ENCODE data around the gene YBX1.

Gene YBX1

DNA sequence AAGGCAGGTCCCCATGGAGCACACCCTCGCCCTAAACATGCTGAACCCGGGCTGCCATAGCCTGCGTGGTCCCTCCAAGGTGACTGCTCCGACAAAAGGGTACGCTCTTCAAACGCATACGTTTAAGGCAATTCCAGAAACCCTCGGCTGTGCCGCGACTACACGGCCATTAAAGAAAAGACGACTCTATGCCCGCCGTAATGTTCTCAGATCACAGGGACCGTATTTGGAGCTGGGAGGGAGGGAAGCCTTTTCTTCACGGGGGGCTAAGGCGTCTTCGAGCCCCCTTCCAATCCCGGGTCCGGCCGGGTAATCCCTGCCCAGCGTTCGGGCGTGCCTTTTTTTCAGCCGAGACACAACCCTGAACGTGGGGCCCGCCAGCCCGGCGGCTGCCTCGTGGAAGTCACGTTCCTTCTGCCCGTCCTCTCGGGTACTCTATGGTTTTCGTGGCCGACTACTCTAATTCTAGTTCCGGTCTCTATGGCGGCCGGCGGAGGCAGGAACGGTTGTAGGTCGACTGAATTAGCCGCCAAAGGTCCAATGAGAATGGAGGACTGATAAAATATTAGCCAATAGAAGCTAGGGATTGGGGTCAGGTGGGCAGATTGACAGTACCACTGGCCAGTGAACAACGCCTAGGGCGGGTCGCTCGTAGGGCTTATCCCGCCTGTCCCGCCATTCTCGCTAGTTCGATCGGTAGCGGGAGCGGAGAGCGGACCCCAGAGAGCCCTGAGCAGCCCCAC lies at the start of gene YBX1:
Gene YBX1, plus strand, starts transcription at position 678 of the 743 bp plus-strand sequence. CDS start 148 bp downstream, outside the sequence.
- Mint-ChIP-seq H3K4me3 (peak within 1 kb of the TSS; percentile 89 to 99), H3K27me3 (no peaks in the 10 kb centered on the region), H3K27ac (peak within 1 kb of the TSS; percentile 99), H3K9me3 (no peaks in the 10 kb centered on the region), H3K36me3 (peaks cover 31 to 53% of the 10 kb centered on the region in 2 donors), H3K4me1 (peaks cover 26 to 59% of the 10 kb centered on the region in 2 donors)
- DNase-seq: peak; percentile 97
- ATAC-seq (replicated peaks): peak; percentile 92

DNA sequence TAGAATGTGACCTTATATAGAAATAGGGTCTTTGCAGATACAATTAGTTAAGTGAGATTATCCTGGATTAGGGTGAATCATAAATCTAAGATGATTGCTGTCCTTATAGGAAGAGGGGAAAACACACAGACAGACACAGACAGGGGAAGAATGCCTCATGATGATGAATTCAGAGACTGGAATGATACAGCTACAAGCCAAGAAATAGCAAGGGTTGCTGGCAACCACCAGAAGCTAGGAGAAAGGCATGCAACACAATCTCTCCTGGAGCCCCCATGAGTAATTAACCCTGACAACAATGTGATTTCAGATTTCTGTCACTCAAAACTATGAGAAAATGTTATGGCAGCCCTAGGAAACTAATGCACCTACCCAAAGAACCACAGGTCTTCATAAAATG lies 43.1 kb upstream of the YBX1 start:
- no peaks in the 10 kb centered on the region for H3K9me3 Mint-ChIP-seq
- ATAC-seq (replicated peaks) (no peak), DNase-seq (no peak)
- H3K4me3 Mint-ChIP-seq: no peak overlapping the region
- H3K4me1 Mint-ChIP-seq: no peaks in the 10 kb centered on the region
- H3K36me3 Mint-ChIP-seq: no peaks in the 10 kb centered on the region
- no peaks in the 10 kb centered on the region for H3K27me3 Mint-ChIP-seq
- no peak overlapping the region for H3K27ac Mint-ChIP-seq

DNA sequence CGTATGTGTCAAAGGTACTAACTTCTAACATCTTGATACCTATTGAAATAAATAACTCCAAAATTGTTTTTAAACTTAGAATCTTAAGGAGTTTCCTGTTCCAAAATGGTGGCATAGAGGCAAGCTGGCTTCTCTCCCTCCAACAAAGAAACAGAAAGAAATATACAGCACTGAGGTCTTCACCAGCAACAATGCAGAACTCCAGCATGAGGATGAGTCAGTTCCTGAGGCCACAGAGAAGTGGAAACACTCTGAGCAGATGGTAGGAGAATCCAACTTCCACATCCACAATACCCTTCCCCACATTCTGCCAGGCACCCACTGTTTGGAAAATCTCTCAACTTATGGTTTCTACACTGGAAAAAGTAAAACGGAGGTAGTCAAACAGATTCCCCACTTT lies 36.2 kb upstream of the YBX1 start:
- Mint-ChIP-seq H3K9me3 (peaks cover 8 to 12% of the 10 kb centered on the region in 2 donors), H3K27me3 (peaks cover 4 to 17% of the 10 kb centered on the region in 2 donors), H3K4me1 (no peaks in the 10 kb centered on the region)

DNA sequence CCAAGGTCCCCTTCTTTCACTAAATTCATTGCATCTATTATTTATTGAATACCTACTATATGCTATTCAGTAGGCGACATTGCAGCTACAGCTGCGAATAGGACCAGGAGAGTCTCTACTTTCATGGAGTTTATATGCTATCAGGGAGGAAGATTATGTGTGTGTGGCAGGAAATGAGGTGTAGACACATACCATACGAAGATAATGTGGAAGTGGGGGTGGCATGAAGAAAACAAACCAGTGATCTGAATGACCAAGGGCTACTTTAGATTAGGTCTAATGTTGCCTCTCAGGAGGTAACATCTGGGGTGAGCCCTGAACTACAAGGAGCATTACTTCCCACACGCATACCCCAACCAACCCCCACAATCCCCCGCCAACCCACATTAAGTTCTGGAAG lies 25.0 kb upstream of the YBX1 start:
- Mint-ChIP-seq H3K36me3 (peaks cover 13 to 23% of the 10 kb centered on the region in 2 donors), H3K27me3 (no peaks in the 10 kb centered on the region), H3K4me3 (peak overlapping the region; percentile 98 to 99), H3K9me3 (no peaks in the 10 kb centered on the region), H3K27ac (peak overlapping the region; percentile 81), H3K4me1 (peaks cover 22 to 38% of the 10 kb centered on the region in 2 donors)
- ATAC-seq (replicated peaks) (no peak), DNase-seq (no peak)

More for the DNA sequence above, 36.2 kb upstream of the YBX1 start:
- ATAC-seq (replicated peaks): no peak
- DNase-seq: no peak
- no peak overlapping the region for H3K4me3 Mint-ChIP-seq
- peaks cover 20 to 22% of the 10 kb centered on the region in 2 donors for H3K36me3 Mint-ChIP-seq
- H3K27ac Mint-ChIP-seq: no peak overlapping the region

DNA sequence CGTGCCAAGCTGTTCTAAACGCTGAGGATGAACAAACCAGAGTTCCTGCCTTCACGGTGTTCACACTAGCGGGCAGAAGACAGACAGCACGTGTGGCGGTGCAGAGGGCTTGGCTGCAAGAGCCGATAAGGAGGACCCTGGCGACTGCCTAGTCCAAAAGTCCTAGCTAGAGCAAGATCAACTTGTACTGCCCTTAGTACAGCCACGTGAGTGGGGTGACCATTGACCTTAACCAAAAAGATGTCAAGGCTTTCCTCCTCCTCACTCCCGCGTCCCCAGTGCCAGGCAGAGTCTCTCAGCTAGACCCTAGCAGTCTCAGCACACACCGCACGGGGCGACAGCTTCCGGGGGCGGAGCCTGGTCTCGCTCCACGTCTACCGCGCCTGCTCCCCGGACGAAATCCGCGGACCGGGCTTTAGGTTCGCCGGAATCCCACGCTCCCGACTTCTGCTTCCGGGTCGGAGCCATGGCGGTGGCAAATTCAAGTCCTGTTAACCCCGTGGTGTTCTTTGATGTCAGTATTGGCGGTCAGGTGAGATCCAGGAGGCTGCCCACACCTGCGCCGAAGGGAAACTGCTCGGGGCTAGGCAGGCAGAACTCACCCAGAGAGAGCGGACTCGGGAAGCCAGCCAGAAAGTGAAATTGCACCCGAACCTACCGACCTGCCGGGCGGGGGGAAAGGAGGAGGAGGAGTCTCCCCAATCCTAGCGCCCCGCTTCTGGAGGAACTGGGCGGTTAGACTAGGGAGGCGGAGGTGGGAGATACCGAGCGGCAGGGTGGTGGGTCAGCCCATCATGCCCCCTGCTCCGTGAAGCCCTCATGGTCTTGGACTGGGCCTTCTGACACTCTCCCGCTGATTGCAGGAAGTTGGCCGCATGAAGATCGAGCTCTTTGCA lies 24.0 kb upstream of the YBX1 start, which contains the start of gene PPIH:
Gene PPIH, plus strand, starts transcription at position 443 of the 896 bp plus-strand sequence. Its CDS starts 24 bp downstream, at position 467.
- H3K36me3 Mint-ChIP-seq: peaks cover 13 to 23% of the 10 kb centered on the region in 2 donors
- H3K27me3 Mint-ChIP-seq: no peaks in the 10 kb centered on the region
- DNase-seq: peak; percentile 93
- H3K4me1 Mint-ChIP-seq: peaks cover 22 to 38% of the 10 kb centered on the region in 2 donors
- peak within 1 kb of the TSS; percentile 98 to 99 for H3K4me3 Mint-ChIP-seq
- peak; percentile 99 for ATAC-seq (replicated peaks)
- no peaks in the 10 kb centered on the region for H3K9me3 Mint-ChIP-seq
- peak within 1 kb of the TSS; percentile 99 for H3K27ac Mint-ChIP-seq

DNA sequence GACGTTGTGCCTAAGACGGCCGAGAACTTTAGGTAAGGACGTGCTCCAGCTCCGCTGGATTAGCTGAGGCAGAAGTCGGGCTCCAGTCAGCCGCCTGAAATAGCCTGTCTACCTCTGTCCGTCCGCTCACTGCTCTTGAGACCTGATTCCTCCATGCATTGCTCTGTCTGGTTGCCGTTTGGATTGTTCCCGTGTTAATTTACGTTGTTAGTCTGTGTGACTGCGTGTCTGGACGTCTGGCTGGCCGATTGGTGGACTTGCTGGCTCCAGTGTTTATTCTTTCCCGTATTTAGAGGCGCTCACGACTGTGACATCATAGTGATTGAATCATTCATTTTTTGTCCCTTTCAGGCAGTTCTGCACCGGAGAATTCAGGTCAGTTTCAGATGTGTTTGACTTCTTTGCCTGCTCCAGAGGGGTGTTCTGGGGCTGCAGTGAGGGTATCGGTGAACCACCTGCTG lies 23.3 kb upstream of the YBX1 start:
- peak overlapping the region; percentile 98 to 99 for H3K4me3 Mint-ChIP-seq
- H3K36me3 Mint-ChIP-seq: peaks cover 16 to 26% of the 10 kb centered on the region in 2 donors
- peak overlapping the region; percentile 99 for H3K27ac Mint-ChIP-seq
- no peaks in the 10 kb centered on the region for H3K9me3 Mint-ChIP-seq
- DNase-seq (no peak), ATAC-seq (replicated peaks) (no peak)
- no peaks in the 10 kb centered on the region for H3K27me3 Mint-ChIP-seq
- H3K4me1 Mint-ChIP-seq: peaks cover 22 to 38% of the 10 kb centered on the region in 2 donors

DNA sequence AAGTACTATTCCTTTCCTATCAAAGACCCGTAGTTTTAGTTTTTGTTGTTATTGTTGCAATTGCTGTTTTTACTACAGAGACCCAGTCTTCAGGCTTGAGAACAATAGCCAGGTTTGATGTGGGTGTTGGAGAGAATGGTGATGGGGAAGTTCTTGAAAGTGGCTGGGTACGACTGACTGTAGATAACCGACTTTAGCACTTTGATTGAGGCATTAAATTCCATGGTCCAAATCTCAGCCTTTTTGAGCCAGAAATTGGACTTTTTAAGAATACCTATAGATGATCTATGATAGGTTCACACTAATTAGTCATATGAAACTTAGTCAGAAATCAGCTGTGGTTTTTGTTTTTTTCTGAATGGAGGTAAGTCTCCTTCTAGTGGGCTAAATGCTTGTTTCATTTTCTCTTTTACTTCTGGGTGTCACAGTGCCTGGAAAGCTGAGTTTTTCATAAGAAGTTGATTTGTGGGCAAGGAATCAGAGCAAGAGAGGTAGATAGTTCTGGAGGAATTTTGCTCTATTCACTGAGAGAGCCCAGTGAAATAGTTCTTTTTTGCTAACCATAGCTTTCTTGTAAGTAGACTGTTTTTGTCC lies 21.2 kb upstream of the YBX1 start:
- Mint-ChIP-seq H3K9me3 (no peaks in the 10 kb centered on the region), H3K36me3 (peaks cover 22 to 40% of the 10 kb centered on the region in 2 donors), H3K27me3 (no peaks in the 10 kb centered on the region), H3K4me1 (peaks cover 22 to 40% of the 10 kb centered on the region in 2 donors), H3K27ac (no peak overlapping the region), H3K4me3 (peak overlapping the region in 1 of 2 donors; percentile 9)
- DNase-seq (no peak), ATAC-seq (replicated peaks) (no peak)

DNA sequence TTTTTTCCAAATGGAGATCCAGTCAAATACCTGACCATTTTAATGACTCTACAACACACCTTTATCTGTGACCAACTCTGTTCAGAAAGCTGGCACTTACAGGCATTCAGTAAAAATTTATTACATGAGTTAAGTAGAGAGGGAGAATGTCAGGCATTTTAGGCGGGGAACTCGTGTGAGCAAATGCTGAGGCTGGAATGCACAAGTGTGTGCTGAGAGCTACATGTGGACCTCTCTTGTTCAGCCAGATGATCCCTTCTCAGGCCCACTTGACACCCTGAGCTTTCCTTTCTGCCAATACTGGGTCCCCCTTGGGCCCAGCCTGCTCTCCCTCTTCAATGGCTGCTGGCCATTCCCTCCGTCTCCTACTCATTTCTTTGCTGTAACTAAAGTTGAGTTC lies 12.3 kb upstream of the YBX1 start:
- DNase-seq (no peak), ATAC-seq (replicated peaks) (no peak)
- Mint-ChIP-seq H3K36me3 (peaks cover 39 to 63% of the 10 kb centered on the region in 2 donors), H3K27ac (peak overlapping the region; percentile 67), H3K4me3 (no peak overlapping the region), H3K9me3 (no peaks in the 10 kb centered on the region), H3K4me1 (peaks cover 2 to 11% of the 10 kb centered on the region in 2 donors), H3K27me3 (no peaks in the 10 kb centered on the region)

DNA sequence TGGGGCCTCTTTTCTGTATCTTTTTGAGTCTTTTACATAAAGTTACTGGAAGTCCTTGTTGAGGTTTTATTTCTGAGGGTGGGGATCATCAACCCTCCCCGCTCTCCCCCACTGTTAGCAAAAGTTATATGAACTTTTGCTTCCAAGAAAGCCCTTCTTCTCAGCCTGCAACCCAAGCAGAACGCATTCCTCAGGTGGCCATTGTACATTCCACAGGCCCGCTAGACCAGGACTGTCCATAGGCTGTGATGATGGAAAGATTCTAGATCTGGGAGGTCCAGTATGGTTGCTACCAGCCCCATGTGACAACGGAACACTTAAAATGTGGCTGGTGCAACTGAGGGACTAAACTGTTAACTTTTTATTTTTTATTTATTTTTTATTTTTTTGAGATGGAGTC lies 11.8 kb upstream of the YBX1 start:
- DNase-seq: no peak
- Mint-ChIP-seq H3K27ac (no peak overlapping the region), H3K9me3 (no peaks in the 10 kb centered on the region), H3K4me1 (peaks cover 2 to 11% of the 10 kb centered on the region in 2 donors), H3K36me3 (peaks cover 39 to 66% of the 10 kb centered on the region in 2 donors), H3K27me3 (no peaks in the 10 kb centered on the region), H3K4me3 (no peak overlapping the region)
- no peak for ATAC-seq (replicated peaks)

DNA sequence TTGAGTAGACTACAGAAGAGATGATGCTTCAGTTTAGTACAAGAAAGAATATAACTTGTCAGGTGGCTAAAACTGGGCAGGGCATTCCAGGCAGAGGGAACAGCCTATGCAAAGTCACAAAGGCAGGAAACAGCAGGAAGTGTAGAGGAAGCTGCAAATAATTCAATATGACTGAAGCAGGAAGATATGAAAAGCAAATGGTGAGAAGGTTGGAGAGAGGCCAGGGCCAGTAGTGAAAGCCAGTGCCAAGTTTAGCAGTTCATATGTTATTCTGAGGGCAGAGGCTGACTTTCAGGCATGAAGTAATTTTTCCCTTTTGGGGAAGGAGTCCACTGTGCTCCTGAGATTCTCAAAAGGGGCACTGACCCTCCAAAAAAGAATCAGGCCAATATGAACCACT lies 8.0 kb upstream of the YBX1 start:
- Mint-ChIP-seq H3K4me3 (no peak overlapping the region), H3K27me3 (no peaks in the 10 kb centered on the region), H3K4me1 (peaks cover 0 to 5% of the 10 kb centered on the region in 2 donors), H3K36me3 (peaks cover 22 to 58% of the 10 kb centered on the region in 2 donors), H3K27ac (no peak overlapping the region), H3K9me3 (no peaks in the 10 kb centered on the region)
- ATAC-seq (replicated peaks) (no peak), DNase-seq (no peak)

DNA sequence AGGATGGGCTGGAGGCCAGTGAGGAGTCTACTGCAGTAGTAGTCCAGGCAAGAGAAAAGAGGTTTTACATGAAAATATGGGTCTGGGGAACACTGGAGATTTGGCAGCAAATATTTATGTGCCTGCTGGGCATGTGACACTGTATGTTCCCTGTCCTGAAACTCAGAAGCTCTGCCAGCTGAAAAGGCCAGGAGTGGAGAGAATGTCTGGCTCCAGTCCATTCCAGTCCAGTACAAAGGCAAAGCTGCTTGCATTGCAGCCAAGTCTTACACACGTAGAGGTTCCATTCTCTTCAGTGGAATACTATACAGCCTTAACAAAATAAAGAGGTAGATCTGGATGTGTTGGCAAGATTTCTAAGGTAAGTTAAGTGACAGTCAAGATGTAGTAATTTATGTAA lies 7.5 kb upstream of the YBX1 start:
- Mint-ChIP-seq H3K4me1 (peaks cover 0 to 6% of the 10 kb centered on the region in 2 donors), H3K9me3 (no peaks in the 10 kb centered on the region), H3K27ac (no peak overlapping the region), H3K27me3 (no peaks in the 10 kb centered on the region), H3K4me3 (no peak overlapping the region), H3K36me3 (peaks cover 24 to 58% of the 10 kb centered on the region in 2 donors)
- DNase-seq: no peak
- ATAC-seq (replicated peaks): no peak

DNA sequence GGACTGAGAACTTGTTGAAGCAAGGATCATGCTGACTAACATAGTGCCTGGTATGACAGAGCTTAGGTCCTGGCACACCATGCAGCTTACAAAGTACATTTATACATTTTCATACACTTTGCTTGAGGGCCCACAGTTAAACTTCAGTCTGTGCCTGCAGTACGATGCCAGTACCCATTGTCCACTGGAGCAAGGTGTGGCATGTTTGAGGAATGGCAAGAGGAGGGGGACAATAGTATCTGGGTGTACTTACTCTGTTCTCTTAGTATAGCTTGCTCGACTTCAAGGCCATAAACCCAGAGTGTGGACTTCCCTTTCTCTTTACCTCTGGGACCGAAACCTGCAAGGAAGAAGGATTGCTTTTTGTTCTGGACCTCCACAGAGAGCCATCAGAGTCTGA lies 6.8 kb upstream of the YBX1 start:
- Mint-ChIP-seq H3K27me3 (no peaks in the 10 kb centered on the region), H3K4me3 (no peak overlapping the region)
- no peak for ATAC-seq (replicated peaks)

DNA sequence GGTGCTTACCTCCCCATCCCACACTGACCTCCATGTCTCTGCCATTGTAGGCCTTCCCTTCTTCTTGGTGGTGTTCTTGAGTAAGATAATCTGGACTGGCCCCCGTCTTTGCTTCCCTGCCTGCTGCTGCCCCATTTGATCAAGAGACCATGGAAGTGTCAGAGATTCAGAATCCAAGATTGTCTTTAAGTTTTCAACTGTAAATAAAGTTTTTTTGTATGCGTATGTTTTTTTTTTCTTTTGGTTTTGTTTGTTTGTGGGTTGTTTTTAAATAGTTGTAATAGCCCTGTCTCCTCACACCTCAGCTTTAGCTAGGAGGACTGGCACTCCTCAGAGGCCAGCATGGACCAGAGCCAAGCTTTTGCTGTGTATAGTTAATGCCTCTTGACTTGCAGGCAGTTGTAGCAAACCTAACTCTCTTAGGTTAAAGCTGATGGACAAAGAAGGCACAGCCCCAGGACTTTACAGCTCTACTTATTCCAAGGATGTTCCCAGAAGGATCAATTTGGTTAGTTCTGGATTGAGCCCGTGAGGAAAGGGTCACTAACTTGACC lies 5.6 kb upstream of the YBX1 start:
- peaks cover 20 to 52% of the 10 kb centered on the region in 2 donors for H3K36me3 Mint-ChIP-seq
- H3K9me3 Mint-ChIP-seq: no peaks in the 10 kb centered on the region
- ATAC-seq (replicated peaks): no peak
- no peaks in the 10 kb centered on the region for H3K27me3 Mint-ChIP-seq
- no peak for DNase-seq
- peaks cover 11 to 23% of the 10 kb centered on the region in 2 donors for H3K4me1 Mint-ChIP-seq
- no peak overlapping the region for H3K27ac Mint-ChIP-seq
- H3K4me3 Mint-ChIP-seq: no peak overlapping the region

More for the DNA sequence above, 6.8 kb upstream of the YBX1 start:
- Mint-ChIP-seq H3K27ac (no peak overlapping the region), H3K36me3 (peaks cover 21 to 52% of the 10 kb centered on the region in 2 donors), H3K4me1 (peaks cover 6 to 14% of the 10 kb centered on the region in 2 donors), H3K9me3 (no peaks in the 10 kb centered on the region)
- no peak for DNase-seq
